ENCODE results near the gene CHN1. TPM values are rescaled to one million over a fixed set of nuclear protein-coding genes. Genes with fewer than 3 reads are reported as not detected.

The CHN1 gene
- total and polyA plus RNA-seq, 3 donors from 2014 or later, result 30.1 to 47.7 (median 42.6) TPM

DNA sequence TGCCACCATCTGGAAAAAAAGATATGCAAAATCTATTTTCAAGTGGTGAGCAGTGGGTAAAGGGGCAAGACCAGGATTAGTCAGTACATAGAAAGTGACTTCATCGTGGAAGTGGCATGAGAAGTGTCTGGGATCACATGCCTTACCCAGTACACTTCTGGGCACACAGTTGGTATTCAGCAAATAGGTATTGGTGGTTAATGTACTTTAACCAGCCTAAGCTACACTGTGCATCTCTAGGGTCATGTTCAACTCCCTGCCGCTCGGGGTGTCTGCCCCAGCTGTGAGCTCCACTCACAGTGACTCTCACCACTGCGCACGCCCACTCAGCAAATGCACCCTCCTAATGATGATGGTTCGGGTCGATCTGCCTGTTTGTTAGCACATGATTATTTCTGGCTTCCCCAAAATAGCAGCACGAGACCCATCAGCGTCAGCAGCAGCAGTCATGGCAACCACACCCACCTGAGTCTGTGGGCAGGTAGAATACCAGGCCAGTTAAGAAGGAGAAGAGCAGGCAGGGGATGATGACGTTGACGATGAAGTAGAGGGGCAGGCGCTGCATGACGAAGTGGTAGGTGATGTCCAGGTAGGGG lies 252.0 kb downstream of the CHN1 start:
- WGBS, 2 donors, result 88 to 94% methylated on average over 13 of the region's 13 CpGs
- H3K27me3 ChIP-seq, result no peaks in the 10 kb centered on the region
- no peak overlapping the region for H3K4me3 ChIP-seq
- intact Hi-C loops (cut with DNase I; ENCODE audit: low total_unique reads), result no loop called here
- no peaks in the 10 kb centered on the region for H3K4me1 ChIP-seq
- TF ChIP-seq POLR2A (IDR thresholded peaks at IDR 0.05), result no peak
- TF ChIP-seq, protein P1, sequence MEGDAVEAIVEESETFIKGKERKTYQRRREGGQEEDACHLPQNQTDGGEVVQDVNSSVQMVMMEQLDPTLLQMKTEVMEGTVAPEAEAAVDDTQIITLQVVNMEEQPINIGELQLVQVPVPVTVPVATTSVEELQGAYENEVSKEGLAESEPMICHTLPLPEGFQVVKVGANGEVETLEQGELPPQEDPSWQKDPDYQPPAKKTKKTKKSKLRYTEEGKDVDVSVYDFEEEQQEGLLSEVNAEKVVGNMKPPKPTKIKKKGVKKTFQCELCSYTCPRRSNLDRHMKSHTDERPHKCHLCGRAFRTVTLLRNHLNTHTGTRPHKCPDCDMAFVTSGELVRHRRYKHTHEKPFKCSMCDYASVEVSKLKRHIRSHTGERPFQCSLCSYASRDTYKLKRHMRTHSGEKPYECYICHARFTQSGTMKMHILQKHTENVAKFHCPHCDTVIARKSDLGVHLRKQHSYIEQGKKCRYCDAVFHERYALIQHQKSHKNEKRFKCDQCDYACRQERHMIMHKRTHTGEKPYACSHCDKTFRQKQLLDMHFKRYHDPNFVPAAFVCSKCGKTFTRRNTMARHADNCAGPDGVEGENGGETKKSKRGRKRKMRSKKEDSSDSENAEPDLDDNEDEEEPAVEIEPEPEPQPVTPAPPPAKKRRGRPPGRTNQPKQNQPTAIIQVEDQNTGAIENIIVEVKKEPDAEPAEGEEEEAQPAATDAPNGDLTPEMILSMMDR (IDR thresholded peaks at IDR 0.05), result no peak
- no peak for DNase-seq
- no peaks in the 10 kb centered on the region for H3K9me3 ChIP-seq
- no peak overlapping the region for H3K27ac ChIP-seq
- no peaks in the 10 kb centered on the region for H3K36me3 ChIP-seq (ENCODE audit: low read depth, missing control alignments)

DNA sequence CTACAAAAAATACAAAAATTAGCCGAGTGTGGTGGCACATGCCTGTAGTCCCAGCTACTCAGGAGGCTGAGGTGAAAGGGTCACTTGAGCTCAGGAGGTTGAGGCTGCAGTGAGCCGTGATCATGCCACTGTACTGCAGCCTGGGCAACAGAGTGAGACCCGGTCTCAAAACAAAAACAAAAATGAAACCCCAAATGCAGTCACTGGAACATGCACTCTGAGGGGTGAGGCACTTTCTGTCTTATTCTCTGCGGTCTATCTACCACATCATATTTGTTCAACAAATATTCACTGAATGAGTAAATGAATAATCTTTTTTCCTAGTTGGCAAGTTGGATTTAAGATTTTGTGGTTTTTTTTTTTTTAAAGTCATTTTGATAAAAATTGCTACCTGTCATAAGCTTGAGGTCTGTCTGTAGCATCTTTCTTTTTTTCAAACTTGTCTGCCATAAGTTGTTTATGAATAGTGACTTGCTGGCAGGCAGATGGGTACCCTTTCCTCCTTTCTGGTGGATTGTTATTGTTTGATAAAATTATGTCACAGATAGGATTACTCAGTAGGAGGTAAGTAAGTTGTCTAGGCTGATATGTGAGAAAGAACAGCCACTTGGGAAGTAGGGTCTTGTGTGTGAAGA lies 252.7 kb downstream of the CHN1 start:
- TF ChIP-seq, protein P1 (IDR thresholded peaks at IDR 0.05), result no peak
- no peak for TF ChIP-seq POLR2A (IDR thresholded peaks at IDR 0.05)
- Histone ChIP-seq H3K9me3 (no peaks in the 10 kb centered on the region), H3K27ac (no peak overlapping the region), H3K4me1 (no peaks in the 10 kb centered on the region), H3K4me3 (no peak overlapping the region), H3K27me3 (no peaks in the 10 kb centered on the region), H3K36me3 (ENCODE audit: low read depth, missing control alignments) (no peaks in the 10 kb centered on the region)
- intact Hi-C loops (cut with DNase I; ENCODE audit: low total_unique reads), result no loop called here
- WGBS, 2 donors, result 90 to 100% methylated on average over 4 of the region's 4 CpGs
- DNase-seq, result no peak

DNA sequence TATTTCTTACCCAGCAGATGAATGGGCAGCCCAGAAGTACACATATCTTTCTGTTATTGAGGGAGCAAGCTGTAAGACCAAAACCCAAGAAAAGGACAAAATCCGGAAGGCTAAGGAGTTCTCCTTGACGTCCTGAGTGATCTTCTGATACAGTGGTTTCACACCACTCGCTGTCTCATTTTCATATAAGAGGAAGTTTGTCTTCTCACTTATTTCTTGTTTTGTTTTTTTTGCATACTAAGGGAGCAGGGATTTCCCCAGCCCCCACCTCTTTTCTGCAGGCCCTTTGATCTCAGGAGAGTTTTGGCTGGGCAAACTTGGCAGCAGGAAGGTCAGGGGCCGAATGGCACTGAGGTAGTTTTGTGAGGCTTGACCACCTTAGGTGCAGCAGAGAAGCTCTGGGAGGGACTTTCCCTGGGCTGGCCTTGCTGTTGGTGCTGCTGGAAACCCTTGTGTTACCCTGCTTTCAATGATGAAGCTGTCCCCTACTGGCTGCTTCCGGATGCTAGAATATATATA lies 254.2 kb downstream of the CHN1 start:
- Histone ChIP-seq H3K27ac (no peak overlapping the region), H3K4me3 (no peak overlapping the region), H3K9me3 (no peaks in the 10 kb centered on the region), H3K4me1 (no peaks in the 10 kb centered on the region), H3K36me3 (ENCODE audit: low read depth, missing control alignments) (no peaks in the 10 kb centered on the region), H3K27me3 (no peaks in the 10 kb centered on the region)
- TF ChIP-seq, protein P1 (IDR thresholded peaks at IDR 0.05), result no peak
- DNase-seq, result no peak
- intact Hi-C loops (cut with DNase I; ENCODE audit: low total_unique reads), result no loop called here
- WGBS, 2 donors, result 87 to 88% methylated on average over 5 of the region's 5 CpGs

DNA sequence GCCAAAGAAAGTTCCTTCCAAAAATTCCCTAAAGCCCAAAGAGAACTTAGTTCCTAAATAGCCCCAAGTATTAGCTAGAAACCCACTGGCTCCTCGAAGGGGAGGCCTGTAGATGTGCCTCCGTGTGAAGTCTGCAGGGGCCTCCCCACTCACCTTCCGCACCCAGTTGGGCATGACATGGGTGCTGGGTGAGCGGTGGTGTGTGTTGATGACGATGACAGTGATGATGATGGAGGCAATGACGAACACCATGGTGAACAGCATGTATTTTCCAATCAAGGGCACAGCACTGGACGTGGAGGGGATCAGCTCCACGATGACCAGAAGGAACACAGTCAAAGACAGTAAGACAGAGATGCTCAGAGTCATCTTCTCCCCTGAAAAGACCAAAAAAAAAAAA lies 255.4 kb downstream of the CHN1 start:
- Histone ChIP-seq H3K4me1 (no peaks in the 10 kb centered on the region), H3K36me3 (ENCODE audit: low read depth, missing control alignments) (no peaks in the 10 kb centered on the region), H3K27ac (no peak overlapping the region), H3K9me3 (no peaks in the 10 kb centered on the region), H3K4me3 (no peak overlapping the region), H3K27me3 (no peaks in the 10 kb centered on the region)
- no peak for DNase-seq
- WGBS, 2 donors, result 89 to 90% methylated on average over 7 to 8 of the region's 8 CpGs
- TF ChIP-seq, protein P1 (IDR thresholded peaks at IDR 0.05), result no peak
- no peak for TF ChIP-seq POLR2A (IDR thresholded peaks at IDR 0.05)
- intact Hi-C loops (cut with DNase I; ENCODE audit: low total_unique reads), result no loop called here

DNA sequence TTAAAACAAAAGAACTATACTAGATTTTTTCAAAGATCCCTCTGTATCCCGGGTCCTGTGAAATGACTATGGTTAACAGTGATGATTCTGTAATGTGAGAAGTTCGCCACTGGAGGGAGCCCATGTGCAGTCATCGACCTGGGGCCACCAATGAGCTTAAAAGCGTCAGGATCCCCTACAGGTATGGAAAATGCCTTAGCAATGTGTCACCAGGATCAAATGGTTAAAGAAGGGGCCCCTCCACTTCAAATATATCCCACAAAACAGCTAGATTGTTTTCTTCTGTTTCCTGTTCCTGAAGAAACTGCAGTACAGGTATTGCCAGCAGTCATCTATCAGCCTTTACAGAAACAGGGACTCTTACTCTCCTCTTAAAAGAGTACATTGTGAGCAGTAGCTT lies 256.2 kb downstream of the CHN1 start:
- 1 to 3% methylated on average over 4 of the region's 4 CpGs for WGBS, 2 donors
- no peaks in the 10 kb centered on the region for H3K4me1 ChIP-seq
- peak; percentile 74 for DNase-seq
- no peaks in the 10 kb centered on the region for H3K9me3 ChIP-seq
- no peak overlapping the region for H3K4me3 ChIP-seq
- no peaks in the 10 kb centered on the region for H3K36me3 ChIP-seq (ENCODE audit: low read depth, missing control alignments)
- H3K27ac ChIP-seq, result no peak overlapping the region
- TF ChIP-seq, protein P1 (IDR thresholded peaks at IDR 0.05), result peak; percentile 34 to 82 (median 66)
- TF ChIP-seq POLR2A (IDR thresholded peaks at IDR 0.05), result no peak
- no peaks in the 10 kb centered on the region for H3K27me3 ChIP-seq
- intact Hi-C loops (cut with DNase I; ENCODE audit: low total_unique reads), result no loop called here

Data from testis (tissue), 3 donors.